Sigmoid colon (tissue), 3 donors: ENCODE results near the gene DAB2IP.

Experiments used
- POLR2A ChIP-seq, 2 donors: fragments of 450-650 bp; IDR thresholded peaks; one replicate each; pipeline ENCODE4 v1.6.1; 2016; ENCODE audit warnings: antibody characterized with exemption in 2 of 2, mild to moderate bottlenecking in 2 of 2, moderate library complexity in 2 of 2
- TF ChIP-seq, protein P1 (sequence below), 4 experiments: fragments of 450-650 bp in 3 of 4; fragments of 200-600 bp in 1 of 4; IDR thresholded peaks; one replicate each; pipeline ENCODE4 v1.5.1; 2016 to 2019; ENCODE audit warnings: antibody characterized with exemption in 4 of 4, mild to moderate bottlenecking in 3 of 4, moderate library complexity in 2 of 4

DNA sequence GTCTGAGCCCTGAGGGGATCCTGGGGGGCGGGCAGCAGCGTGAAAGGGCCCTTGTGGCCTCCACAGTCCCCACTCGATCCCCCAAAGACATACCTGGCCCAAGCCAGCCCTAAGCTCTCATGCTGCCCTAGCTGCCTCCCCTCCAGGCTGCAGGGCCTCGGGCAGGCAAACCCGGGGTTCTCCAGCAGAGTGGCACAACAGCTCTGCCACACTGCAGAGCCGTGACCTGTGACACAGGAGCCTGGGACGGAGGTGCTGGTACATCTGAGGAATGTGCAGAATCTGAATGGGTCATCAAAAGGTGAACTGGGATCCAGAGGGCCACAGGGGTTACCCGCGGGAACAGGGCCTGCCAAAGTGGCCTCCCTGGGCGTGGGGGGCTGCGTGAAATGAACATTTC, 163.2 kb downstream of the DAB2IP start:
- TF ChIP-seq, protein P1, sequence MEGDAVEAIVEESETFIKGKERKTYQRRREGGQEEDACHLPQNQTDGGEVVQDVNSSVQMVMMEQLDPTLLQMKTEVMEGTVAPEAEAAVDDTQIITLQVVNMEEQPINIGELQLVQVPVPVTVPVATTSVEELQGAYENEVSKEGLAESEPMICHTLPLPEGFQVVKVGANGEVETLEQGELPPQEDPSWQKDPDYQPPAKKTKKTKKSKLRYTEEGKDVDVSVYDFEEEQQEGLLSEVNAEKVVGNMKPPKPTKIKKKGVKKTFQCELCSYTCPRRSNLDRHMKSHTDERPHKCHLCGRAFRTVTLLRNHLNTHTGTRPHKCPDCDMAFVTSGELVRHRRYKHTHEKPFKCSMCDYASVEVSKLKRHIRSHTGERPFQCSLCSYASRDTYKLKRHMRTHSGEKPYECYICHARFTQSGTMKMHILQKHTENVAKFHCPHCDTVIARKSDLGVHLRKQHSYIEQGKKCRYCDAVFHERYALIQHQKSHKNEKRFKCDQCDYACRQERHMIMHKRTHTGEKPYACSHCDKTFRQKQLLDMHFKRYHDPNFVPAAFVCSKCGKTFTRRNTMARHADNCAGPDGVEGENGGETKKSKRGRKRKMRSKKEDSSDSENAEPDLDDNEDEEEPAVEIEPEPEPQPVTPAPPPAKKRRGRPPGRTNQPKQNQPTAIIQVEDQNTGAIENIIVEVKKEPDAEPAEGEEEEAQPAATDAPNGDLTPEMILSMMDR (IDR thresholded peaks at IDR 0.05): no peak
- TF ChIP-seq POLR2A (IDR thresholded peaks at IDR 0.05): no peak
